GM23338 (cell line): Measurements from ENCODE around the gene SHISA9. TPM values are rescaled to one million over a fixed set of nuclear protein-coding genes. Genes with fewer than 3 reads are reported as not detected.
A peak's percentile ranks its signal among the peaks of the same experiment; 100 is the strongest.

ENCODE experiments used
- ATAC-seq: fragments of 200-7000 bp; cut with Tn5 transposase; 3 replicates; pipeline ENCODE4 v1.9.1; 2020
- DNase-seq: peaks from one replicate; pipeline ENCODE4 v3.0.0-alpha.2; 2015; ENCODE audit warnings: low spot score
- H2AFZ ChIP-seq: fragments of 200-600 bp; sonication (generic); 2 replicates; pipeline ENCODE4 v1.8.0; 2016; ENCODE audit warnings: antibody characterized with exemption, mild to moderate bottlenecking, moderate library complexity
- H3F3A ChIP-seq: fragments of 200-600 bp; sonication (generic); replicated peaks from 2 replicates; pipeline ENCODE4 v1.8.0; 2017; ENCODE audit warnings: antibody characterized with exemption, mixed run types, low read depth
- H3K27ac ChIP-seq: fragments of 200-600 bp; sonication (generic); 2 replicates; pipeline ENCODE4 v1.6.1; 2016; ENCODE audit warnings: low read depth
- H3K27me3 ChIP-seq: fragments of 200-600 bp; sonication (generic); 2 replicates; pipeline ENCODE4 v1.8.0; 2016; ENCODE audit warnings: mild to moderate bottlenecking, mixed run types, moderate library complexity; ENCODE audit not compliant: insufficient read depth
- H3K36me3 ChIP-seq: fragments of 200-600 bp; sonication (generic); 2 replicates; pipeline ENCODE4 v1.8.0; 2016; ENCODE audit warnings: mild to moderate bottlenecking; ENCODE audit not compliant: insufficient read depth
- H3K4me1 ChIP-seq: fragments of 200-600 bp; sonication (generic); 2 replicates; pipeline ENCODE4 v1.8.0; 2016; ENCODE audit warnings: mild to moderate bottlenecking, moderate library complexity; ENCODE audit not compliant: insufficient read depth
- H3K4me2 ChIP-seq: fragments of 200-600 bp; sonication (generic); 2 replicates; pipeline ENCODE4 v1.7.1; 2017; ENCODE audit warnings: mixed run types
- H3K4me3 ChIP-seq: fragments of 200-600 bp; sonication (generic); 2 replicates; pipeline ENCODE4 v1.6.1; 2016; ENCODE audit warnings: mixed run types
- H3K79me2 ChIP-seq: fragments of 200-600 bp; sonication (generic); replicated peaks from 2 replicates; pipeline ENCODE4 v1.8.0; 2017; ENCODE audit warnings: mild to moderate bottlenecking; ENCODE audit not compliant: insufficient read depth
- H3K9me2 ChIP-seq: fragments of 200-600 bp; sonication (generic); 2 replicates; pipeline ENCODE4 v1.8.0; 2017; ENCODE audit not compliant: insufficient read depth
- H4K20me1 ChIP-seq: fragments of 200-600 bp; sonication (generic); replicated peaks from 2 replicates; pipeline ENCODE4 v1.8.0; 2017; ENCODE audit warnings: mild to moderate bottlenecking; ENCODE audit not compliant: insufficient read depth
- H3K27ac Mint-ChIP-seq: 2 replicates; pipeline ENCODE4 v1.8.0; 2020; ENCODE audit warnings: inconsistent platforms, mild to moderate bottlenecking, moderate library complexity, mixed read lengths
- H3K27me3 Mint-ChIP-seq: 3 replicates; pipeline ENCODE4 v1.8.0; 2022; ENCODE audit warnings: low read depth, mild to moderate bottlenecking, moderate library complexity, mixed read lengths, inconsistent platforms; ENCODE audit not compliant: insufficient read depth, poor library complexity
- H3K36me3 Mint-ChIP-seq: 3 replicates; pipeline ENCODE4 v1.8.0; 2021; ENCODE audit warnings: low read depth, mild to moderate bottlenecking, inconsistent platforms, moderate library complexity, mixed read lengths
- H3K4me1 Mint-ChIP-seq: 3 replicates; pipeline ENCODE4 v1.8.0; 2020; ENCODE audit warnings: mild to moderate bottlenecking, inconsistent platforms, mixed read lengths
- H3K4me3 Mint-ChIP-seq: 3 replicates; pipeline ENCODE4 v1.8.0; 2021; ENCODE audit warnings: moderate library complexity, mild to moderate bottlenecking, inconsistent platforms, mixed read lengths
- H3K9me3 Mint-ChIP-seq: 3 replicates; pipeline ENCODE4 v1.8.0; 2020; ENCODE audit warnings: moderate library complexity, mild to moderate bottlenecking, inconsistent platforms, mixed read lengths
- CREB1 ChIP-seq: fragments of 250-450 bp; sonication (Bioruptor Pico); IDR thresholded peaks from 2 replicates; pipeline ENCODE4 v1.5.0; 2020; ENCODE audit warnings: low read depth, mild to moderate bottlenecking, moderate library complexity
- CTCF ChIP-seq, 2 experiments: fragments of 200-600 bp in 1 of 2; sonication (generic) in 1 of 2; conservative IDR thresholded peaks; 2 replicates each; pipeline versions ENCODE4 v1.5.1 to v1.6.1; 2016 to 2017; ENCODE audit warnings: antibody characterized with exemption in 2 of 2, low read depth in 2 of 2, mild to moderate bottlenecking in 2 of 2, moderate library complexity in 1 of 2
- ETS1 ChIP-seq: IDR thresholded peaks from 2 replicates; pipeline ENCODE4 v1.6.1; 2016; ENCODE audit warnings: antibody characterized with exemption
- EZH2 ChIP-seq: fragments of 200-600 bp; sonication (generic); IDR thresholded peaks from one replicate; pipeline ENCODE4 v1.8.0; 2017; ENCODE audit warnings: antibody characterized with exemption, mild to moderate bottlenecking, low read depth; ENCODE audit not compliant: unreplicated experiment
- EZH2phosphoT487 ChIP-seq: fragments of 200-600 bp; sonication (generic); IDR thresholded peaks from one replicate; pipeline ENCODE4 v1.8.1; 2018; ENCODE audit warnings: antibody characterized with exemption; ENCODE audit not compliant: unreplicated experiment
- JUNB ChIP-seq: IDR thresholded peaks from one replicate; pipeline ENCODE4 v1.6.1; 2016; ENCODE audit warnings: antibody characterized with exemption; ENCODE audit not compliant: unreplicated experiment
- NANOG ChIP-seq: IDR thresholded peaks from 2 replicates; pipeline ENCODE4 v1.6.1; 2016; ENCODE audit warnings: antibody characterized with exemption, borderline replicate concordance
- POLR2AphosphoS5 ChIP-seq: IDR thresholded peaks from 2 replicates; pipeline ENCODE4 v1.6.1; 2016; ENCODE audit warnings: antibody characterized with exemption, low read depth
- REST ChIP-seq: IDR thresholded peaks from one replicate; pipeline ENCODE4 v1.6.1; 2018; ENCODE audit warnings: antibody characterized with exemption; ENCODE audit not compliant: unreplicated experiment
- STAT1 ChIP-seq: IDR thresholded peaks from one replicate; pipeline ENCODE4 v1.6.1; 2016; ENCODE audit warnings: antibody characterized with exemption; ENCODE audit not compliant: unreplicated experiment
- ZNF114 ChIP-seq: fragments of 250-450 bp; sonication (Bioruptor Pico); IDR thresholded peaks from 2 replicates; pipeline ENCODE4 v1.5.0; 2020; ENCODE audit warnings: mild to moderate bottlenecking, moderate library complexity
- ZNF331 ChIP-seq: fragments of 250-450 bp; sonication (Bioruptor Pico); IDR thresholded peaks from 2 replicates; pipeline ENCODE4 v1.5.0; 2020; ENCODE audit warnings: low read depth, mild to moderate bottlenecking, moderate library complexity
- ZNF462 ChIP-seq: fragments of 250-450 bp; sonication (Bioruptor Pico); IDR thresholded peaks from 2 replicates; pipeline ENCODE4 v1.5.0; 2020; ENCODE audit warnings: mild to moderate bottlenecking, moderate library complexity
- polyA plus RNA-seq: library from polyadenylated mRNA; unstranded; fragments of >200 nt; fragmentation: Nextera tagmentation; extraction: Ambion mirVana; gene quantifications from 2 replicates; pipeline ENCODE4 v1.2.1, GENCODE V29; 2016
- total RNA-seq: library from RNA; depleted of rRNA; stranded (reverse); fragments of >200 nt; shearing (Covaris generic); gene quantifications from 2 replicates; pipeline ENCODE4 v1.2.3, GENCODE V29; 2014

The SHISA9 gene
- total and polyA plus RNA-seq, 2 experiments from 2014 or later, result 10.4 to 45.6 TPM

GRCh38 chr16:13041646-13042290, 140.4 kb downstream of the SHISA9 start:
- H3K36me3 ChIP-seq, result no peaks in the 10 kb centered on the region
- no peaks in the 10 kb centered on the region for H3K9me2 ChIP-seq
- no peak overlapping the region for H2AFZ ChIP-seq
- H3K79me2 ChIP-seq, result peaks cover 61% of the 10 kb centered on the region
- DNase-seq (no peak), ATAC-seq (no peak)
- peaks cover 11% of the 10 kb centered on the region; the same call in 1 of the 2 replicates for H4K20me1 ChIP-seq
- H3K4me2 ChIP-seq, result no peak overlapping the region
- no peak overlapping the region for H3K4me3 ChIP-seq
- H3F3A ChIP-seq, result no peaks in the 10 kb centered on the region
- H3K4me3 Mint-ChIP-seq, result no peak overlapping the region
- TF ChIP-seq CTCF (conservative IDR thresholded peaks at IDR 0.05; ENCODE audit: low read depth in 2 of 2), result no peak
- TF ChIP-seq STAT1, result no peak
- no peak for TF ChIP-seq ETS1
- TF ChIP-seq REST, result no peak
- TF ChIP-seq POLR2AphosphoS5, result no peak
- no peak for TF ChIP-seq ZNF462 (CRISPR knock-in tag)
- no peak for TF ChIP-seq ZNF114
- TF ChIP-seq ZNF331 (CRISPR knock-in tag), result no peak
- no peak for TF ChIP-seq NANOG
- TF ChIP-seq EZH2phosphoT487, result no peak
- no peak for TF ChIP-seq CREB1
- no peak for TF ChIP-seq EZH2
- no peak for TF ChIP-seq JUNB
- 0 out of 2 replicates have a peak overlapping the region, but pooled peaks have one; percentile 55 for H3K27ac ChIP-seq
- H3K4me1 ChIP-seq, result peaks cover 26% of the 10 kb centered on the region
- peaks cover 8% of the 10 kb centered on the region for H3K36me3 Mint-ChIP-seq
- peaks cover 7% of the 10 kb centered on the region for H3K27me3 Mint-ChIP-seq
- H3K4me1 Mint-ChIP-seq, result peaks cover 33% of the 10 kb centered on the region
- H3K27me3 ChIP-seq, result no peaks in the 10 kb centered on the region
- H3K9me3 Mint-ChIP-seq, result peaks cover 9% of the 10 kb centered on the region
- H3K27ac Mint-ChIP-seq, result 0 out of 2 replicates have a peak overlapping the region, but pooled peaks have one; percentile 13
